ENCODE data around the gene ZNF91. TPM values are rescaled to one million over a fixed set of nuclear protein-coding genes. Genes with fewer than 3 reads are reported as not detected.
"Not testable (repeated sequence)": the region's sequence is repeated elsewhere in the genome, so short reads cannot be mapped to it uniquely, and the experiment has no call there.

The ZNF91 gene
- total and polyA plus RNA-seq, 9 of the 15 experiments (the other 6 are each of a cell fraction or from before 2014, with no cell fraction given): 1.0 to 6.7 (median 3.2) TPM

DNA sequence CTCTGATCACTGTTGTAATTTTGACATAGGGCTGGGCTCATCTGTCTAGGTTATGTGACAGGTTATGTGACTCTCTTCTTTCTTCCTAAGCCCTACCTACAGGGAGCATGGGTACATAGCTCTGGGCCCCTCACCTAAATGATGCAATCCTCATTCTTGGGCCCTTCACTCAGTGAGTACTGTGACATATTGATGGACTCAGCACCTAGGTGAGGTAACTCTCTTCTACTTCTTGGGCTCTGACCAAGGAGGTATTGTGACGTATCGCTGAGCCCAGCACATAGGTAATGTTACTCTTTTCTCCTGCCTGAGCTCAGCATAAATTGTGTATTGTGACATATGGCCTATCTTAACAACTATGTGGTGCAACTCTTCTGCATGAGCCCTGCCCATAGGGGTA, 76.3 kb downstream of the ZNF91 start:
- H3K9me3 ChIP-seq (replicated peaks; ENCODE audit: control insufficient read depth, insufficient read depth, low read depth, low read length); H3K4me3 ChIP-seq; ATAC-seq; H3K9ac ChIP-seq (ENCODE audit: insufficient read depth in 1 of 2, low read depth in 2 of 2, low read length in 2 of 2); H4K20me1 ChIP-seq (replicated peaks; ENCODE audit: control insufficient read depth, insufficient read depth, low read length); H3K27ac ChIP-seq (ENCODE audit: extremely low read depth, low read depth, low read length); in situ Hi-C loops (cut with MboI); H3K27me3 ChIP-seq (ENCODE audit: control insufficient read depth in 2 of 2, insufficient read depth in 2 of 2, low read length in 2 of 2); FAIRE-seq; POLR2A ChIA-PET; H3K79me2 ChIP-seq (ENCODE audit: control insufficient read depth, insufficient read depth, low read length); CTCF ChIA-PET (ENCODE audit: low intra/inter-chr PET ratio); DNase-seq (ENCODE audit: extremely low read depth in 1 of 4, low spot score in 3 of 4); BruUV-seq (replicated peaks); H3K36me3 ChIP-seq (ENCODE audit: control insufficient read depth, insufficient read depth, low read length); H2AFZ ChIP-seq (ENCODE audit: low read depth, low read length); H3K4me1 ChIP-seq (replicated peaks in 1 of 2; ENCODE audit: control insufficient read depth in 2 of 2, insufficient read depth in 2 of 2, low read length in 2 of 2); intact Hi-C loops (cut with micrococcal nuclease); H3K4me2 ChIP-seq (ENCODE audit: insufficient read depth, low read length); H3K9me1 ChIP-seq (ENCODE audit: control insufficient read depth, insufficient read depth, low read length): not testable (repeated sequence)
- WGBS (ENCODE audit: insufficient coverage, low coverage, missing lambda C conversion rate): 0% methylated on average over 2 of the region's 2 CpGs

DNA sequence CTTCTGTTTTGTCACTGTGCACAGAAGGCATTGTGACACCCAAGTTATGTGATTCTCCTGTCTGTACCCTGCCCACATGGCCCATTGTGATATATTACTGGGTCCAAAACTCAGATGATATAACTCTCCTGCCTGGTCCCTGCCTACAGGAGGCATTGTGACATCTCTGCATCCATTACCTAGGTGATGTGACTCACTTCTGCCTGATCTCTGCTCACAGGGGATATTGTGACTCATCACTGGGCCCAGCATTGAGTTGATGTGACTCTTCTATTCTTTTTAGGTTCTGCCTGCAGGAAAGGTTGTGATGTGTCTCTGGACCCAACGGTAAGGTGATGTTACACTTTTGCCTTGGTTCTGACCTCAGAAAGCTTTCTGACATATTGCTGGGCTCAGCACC, 77.1 kb downstream of the ZNF91 start:
- Histone ChIP-seq H3K9me1 (ENCODE audit: control insufficient read depth, insufficient read depth, low read length) (no peaks in the 10 kb centered on the region), H2AFZ (ENCODE audit: low read depth, low read length) (no peak overlapping the region), H3K9ac (ENCODE audit: insufficient read depth in 1 of 2, low read depth in 2 of 2, low read length in 2 of 2) (no peak overlapping the region), H3K79me2 (ENCODE audit: control insufficient read depth, insufficient read depth, low read length) (no peaks in the 10 kb centered on the region), H3K4me2 (ENCODE audit: insufficient read depth, low read length) (no peak overlapping the region), H3K4me3 (no peak overlapping the region), H3K27ac (ENCODE audit: extremely low read depth, low read depth, low read length) (no peak overlapping the region), H3K27me3 (ENCODE audit: control insufficient read depth in 2 of 2, insufficient read depth in 2 of 2, low read length in 2 of 2) (no peaks in the 10 kb centered on the region), H3K36me3 (ENCODE audit: control insufficient read depth, insufficient read depth, low read length) (no peaks in the 10 kb centered on the region), H4K20me1 (replicated peaks; ENCODE audit: control insufficient read depth, insufficient read depth, low read length) (no peaks in the 10 kb centered on the region), H3K9me3 (replicated peaks; ENCODE audit: control insufficient read depth, insufficient read depth, low read depth, low read length) (no peaks in the 10 kb centered on the region), H3K4me1 (replicated peaks in 1 of 2; ENCODE audit: control insufficient read depth in 2 of 2, insufficient read depth in 2 of 2, low read length in 2 of 2) (no peaks in the 10 kb centered on the region)
- POLR2A ChIA-PET: no interaction called here
- DNase-seq (ENCODE audit: extremely low read depth in 1 of 4, low spot score in 3 of 4) (no peak), ATAC-seq (no peak), FAIRE-seq (no peak)
- WGBS (ENCODE audit: insufficient coverage, low coverage, missing lambda C conversion rate): 8% methylated on average over 1 of the region's 1 CpG
- in situ Hi-C loops (cut with MboI): no loop called here
- intact Hi-C loops (cut with micrococcal nuclease): no loop called here
- BruUV-seq (replicated peaks): no TSS peak
- CTCF ChIA-PET (ENCODE audit: low intra/inter-chr PET ratio): no interaction called here
- TF ChIP-seq TCF15 (CRISPR knock-in tag; IDR thresholded peaks at IDR 0.05): no peak
- TF ChIP-seq MAFK (IDR thresholded peaks at IDR 0.05; ENCODE audit: low read length): no peak
- TF ChIP-seq ZNF586 (CRISPR knock-in tag; conservative IDR thresholded peaks at IDR 0.05): no peak
- no peak for TF ChIP-seq ZNF41 (CRISPR knock-in tag; conservative IDR thresholded peaks at IDR 0.05)
- no peak for TF ChIP-seq ZNF143 (CRISPR knock-in tag; IDR thresholded peaks at IDR 0.05)
- no peak for TF ChIP-seq JUN (IDR thresholded peaks at IDR 0.05; ENCODE audit: borderline replicate concordance, low read depth, low read length)
- no peak for TF ChIP-seq JUN (CRISPR knock-in tag; IDR thresholded peaks at IDR 0.05; ENCODE audit: borderline replicate concordance)
- TF ChIP-seq ESRRA (IDR thresholded peaks at IDR 0.05; ENCODE audit: borderline replicate concordance, low read depth): no peak
- no peak for TF ChIP-seq TAL1 (IDR thresholded peaks at IDR 0.05)
- TF ChIP-seq, protein P1, sequence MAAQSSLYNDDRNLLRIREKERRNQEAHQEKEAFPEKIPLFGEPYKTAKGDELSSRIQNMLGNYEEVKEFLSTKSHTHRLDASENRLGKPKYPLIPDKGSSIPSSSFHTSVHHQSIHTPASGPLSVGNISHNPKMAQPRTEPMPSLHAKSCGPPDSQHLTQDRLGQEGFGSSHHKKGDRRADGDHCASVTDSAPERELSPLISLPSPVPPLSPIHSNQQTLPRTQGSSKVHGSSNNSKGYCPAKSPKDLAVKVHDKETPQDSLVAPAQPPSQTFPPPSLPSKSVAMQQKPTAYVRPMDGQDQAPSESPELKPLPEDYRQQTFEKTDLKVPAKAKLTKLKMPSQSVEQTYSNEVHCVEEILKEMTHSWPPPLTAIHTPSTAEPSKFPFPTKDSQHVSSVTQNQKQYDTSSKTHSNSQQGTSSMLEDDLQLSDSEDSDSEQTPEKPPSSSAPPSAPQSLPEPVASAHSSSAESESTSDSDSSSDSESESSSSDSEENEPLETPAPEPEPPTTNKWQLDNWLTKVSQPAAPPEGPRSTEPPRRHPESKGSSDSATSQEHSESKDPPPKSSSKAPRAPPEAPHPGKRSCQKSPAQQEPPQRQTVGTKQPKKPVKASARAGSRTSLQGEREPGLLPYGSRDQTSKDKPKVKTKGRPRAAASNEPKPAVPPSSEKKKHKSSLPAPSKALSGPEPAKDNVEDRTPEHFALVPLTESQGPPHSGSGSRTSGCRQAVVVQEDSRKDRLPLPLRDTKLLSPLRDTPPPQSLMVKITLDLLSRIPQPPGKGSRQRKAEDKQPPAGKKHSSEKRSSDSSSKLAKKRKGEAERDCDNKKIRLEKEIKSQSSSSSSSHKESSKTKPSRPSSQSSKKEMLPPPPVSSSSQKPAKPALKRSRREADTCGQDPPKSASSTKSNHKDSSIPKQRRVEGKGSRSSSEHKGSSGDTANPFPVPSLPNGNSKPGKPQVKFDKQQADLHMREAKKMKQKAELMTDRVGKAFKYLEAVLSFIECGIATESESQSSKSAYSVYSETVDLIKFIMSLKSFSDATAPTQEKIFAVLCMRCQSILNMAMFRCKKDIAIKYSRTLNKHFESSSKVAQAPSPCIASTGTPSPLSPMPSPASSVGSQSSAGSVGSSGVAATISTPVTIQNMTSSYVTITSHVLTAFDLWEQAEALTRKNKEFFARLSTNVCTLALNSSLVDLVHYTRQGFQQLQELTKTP (IDR thresholded peaks at IDR 0.05; ENCODE audit: low read depth in 1 of 2, partially characterized antibody in 2 of 2): no peak

All from K562 (cell line).